Stimulated activated CD4-positive, alpha-beta T cell treated with anti-CD3 and anti-CD28 coated beads, Interleukin-15, amount 100 ng/mL, for 24 hours (primary cell): Measurements from ENCODE around the gene CSNK1E.

ENCODE experiments used
- DNase-seq: peaks from one replicate; pipeline ENCODE4 v3.0.0-alpha.2; 2020

The CSNK1E gene

DNA sequence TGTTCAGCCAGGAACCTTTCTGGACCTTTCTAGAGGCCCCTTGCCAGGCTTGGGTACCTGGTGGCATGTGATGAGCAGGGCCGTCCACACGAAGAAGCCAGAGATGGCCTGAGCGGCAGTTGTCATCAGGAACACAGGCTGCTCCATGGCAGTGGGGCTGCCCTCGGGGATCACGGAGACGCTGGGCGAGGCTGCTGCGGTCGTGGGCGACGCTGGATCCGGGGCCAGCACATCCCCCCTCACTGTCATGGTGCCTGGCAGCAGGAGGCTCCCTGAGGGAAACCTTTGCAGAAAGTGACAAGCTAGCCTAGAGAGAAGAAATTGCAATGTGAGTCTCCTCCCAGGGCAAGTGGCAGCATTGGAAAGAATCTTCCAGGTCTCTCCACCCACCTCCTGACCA is 69.5 kb downstream of the CSNK1E start:
- DNase-seq: no peak

- DNase-seq: no peak
These were observed 70.5 kb downstream of the CSNK1E start for GRCh38 chr22:38246692-38247091.

DNA sequence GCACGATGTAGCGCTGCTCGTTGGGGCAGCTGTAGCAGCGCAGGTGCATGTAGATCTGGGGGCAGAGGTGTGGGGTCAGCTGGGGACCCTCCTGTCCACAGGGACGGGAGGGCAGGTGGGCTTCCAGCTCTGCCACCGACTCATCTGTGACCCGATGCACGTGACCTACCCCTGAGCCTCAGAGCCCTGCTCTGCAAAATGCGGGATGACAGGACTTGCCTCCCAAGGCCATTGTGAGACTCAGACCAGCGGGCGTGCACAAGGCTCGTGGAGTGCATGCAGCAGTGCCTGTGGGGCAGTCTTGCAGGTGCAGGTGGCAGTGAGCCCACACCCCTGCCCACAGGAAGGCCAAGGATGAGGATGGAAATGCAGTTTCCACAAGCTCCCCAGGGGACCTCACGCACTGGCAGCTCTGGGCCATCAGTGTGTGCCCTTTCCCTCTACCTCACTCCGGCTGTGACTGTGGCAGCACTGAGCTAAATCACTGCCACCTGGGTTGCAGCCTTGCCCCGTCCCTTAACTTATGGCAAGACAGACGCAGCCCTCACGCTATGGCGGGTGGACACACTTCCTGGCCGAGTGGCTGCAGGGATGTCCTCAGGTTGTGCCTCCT is 71.1 kb downstream of the CSNK1E start:
- no peak for DNase-seq

- no peak for DNase-seq
These were observed 73.1 kb downstream of the CSNK1E start for GRCh38 chr22:38244106-38244505.

DNA sequence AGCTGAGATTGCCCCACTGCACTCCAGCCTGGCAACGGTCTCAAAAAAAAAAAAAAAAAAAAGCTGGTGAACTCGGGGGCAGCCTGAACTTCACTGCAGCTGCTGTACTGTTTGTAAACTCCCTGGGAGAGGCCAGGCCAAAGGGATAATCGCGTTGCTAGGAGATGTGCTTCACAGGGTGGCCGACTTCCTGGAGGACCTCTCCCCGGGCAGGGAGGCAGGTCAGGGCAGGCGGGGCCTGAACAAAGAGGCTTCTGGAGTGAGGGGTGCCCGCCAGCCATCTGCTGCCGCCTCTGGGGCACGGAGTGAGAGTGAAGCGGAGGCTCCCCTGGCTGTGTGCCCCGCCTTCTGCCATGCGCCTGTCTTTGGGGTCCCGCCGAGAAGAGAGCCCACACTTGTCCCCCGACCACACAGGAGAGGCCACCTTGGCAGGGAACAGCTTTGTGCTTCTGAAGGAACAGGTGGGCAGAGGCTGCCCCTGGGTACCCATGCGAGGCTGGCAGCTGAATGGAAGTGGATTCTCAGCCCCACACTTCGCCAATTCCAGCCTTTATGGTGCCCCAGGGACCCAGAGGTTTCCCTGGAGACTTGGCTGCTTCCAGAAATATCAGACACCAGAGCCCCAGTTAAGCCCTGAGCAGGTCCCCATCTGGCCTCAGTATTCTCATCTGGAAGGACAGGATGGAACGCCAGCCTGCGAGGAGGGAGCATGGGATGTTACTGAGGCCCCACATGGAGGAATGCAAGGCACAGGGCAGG is 74.0 kb downstream of the CSNK1E start:
- no peak for DNase-seq

- DNase-seq: no peak
These were observed 76.4 kb downstream of the CSNK1E start for GRCh38 chr22:38240734-38241252.
